Measurements from ENCODE around the gene IL1RN. TPM values are rescaled to one million over a fixed set of nuclear protein-coding genes. Genes with fewer than 3 reads are reported as not detected.

IL1RN gene
- total and polyA plus RNA-seq, 2 of the 8 experiments (the other 6 are each of a cell fraction or from before 2014, with no cell fraction given): not detected

DNA sequence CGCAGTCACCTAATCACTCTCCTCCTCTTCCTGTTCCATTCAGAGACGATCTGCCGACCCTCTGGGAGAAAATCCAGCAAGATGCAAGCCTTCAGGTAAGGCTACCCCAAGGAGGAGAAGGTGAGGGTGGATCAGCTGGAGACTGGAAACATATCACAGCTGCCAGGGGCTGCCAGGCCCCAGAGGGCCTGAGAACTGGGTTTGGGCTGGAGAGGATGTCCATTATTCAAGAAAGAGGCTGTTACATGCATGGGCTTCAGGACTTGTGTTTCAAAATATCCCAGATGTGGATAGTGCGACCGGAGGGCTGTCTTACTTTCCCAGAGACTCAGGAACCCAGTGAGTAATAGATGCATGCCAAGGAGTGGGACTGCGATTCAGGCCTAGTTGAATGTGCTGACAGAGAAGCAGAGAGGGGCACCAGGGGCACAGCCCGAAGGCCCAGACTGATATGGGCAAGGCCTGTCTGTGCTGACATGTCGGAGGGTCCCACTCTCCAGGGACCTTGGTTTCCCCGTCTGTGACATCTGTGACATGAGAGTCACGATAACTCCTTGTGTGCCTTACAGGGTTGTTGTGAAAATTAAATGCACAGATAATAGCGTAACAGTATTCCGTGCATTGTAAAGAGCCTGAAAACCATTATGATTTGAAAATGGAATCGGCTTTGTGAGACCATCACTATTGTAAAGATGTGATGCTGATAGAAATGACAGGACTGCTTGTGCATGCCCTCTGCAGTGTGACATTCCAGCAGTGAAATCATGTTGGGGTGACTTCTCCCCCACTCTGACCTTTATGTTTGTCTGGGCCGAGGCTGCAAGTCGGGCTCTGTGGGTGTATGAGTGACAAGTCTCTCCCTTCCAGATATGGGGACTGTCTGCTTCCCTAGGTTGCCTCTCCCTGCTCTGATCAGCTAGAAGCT, 510 bp downstream of the IL1RN start (continued):
- TF ChIP-seq SUZ12 (IDR thresholded peaks at IDR 0.05; ENCODE audit: low read length) (no peak), KDM5A (IDR thresholded peaks at IDR 0.05; ENCODE audit: low read length) (no peak), CEBPB (IDR thresholded peaks at IDR 0.05; ENCODE audit: low read depth, low read length) (no peak), BACH1 (IDR thresholded peaks at IDR 0.05; ENCODE audit: low read length) (no peak), JUN (IDR thresholded peaks at IDR 0.05; ENCODE audit: low read depth, low read length) (no peak), RNF2 (IDR thresholded peaks at IDR 0.05; ENCODE audit: borderline replicate concordance, low read depth, low read length, missing control alignments, poor library complexity, severe bottlenecking) (no peak), RXRA (IDR thresholded peaks at IDR 0.05; ENCODE audit: insufficient read depth, low read depth, low read length) (no peak)
- TF ChIP-seq, protein P1, sequence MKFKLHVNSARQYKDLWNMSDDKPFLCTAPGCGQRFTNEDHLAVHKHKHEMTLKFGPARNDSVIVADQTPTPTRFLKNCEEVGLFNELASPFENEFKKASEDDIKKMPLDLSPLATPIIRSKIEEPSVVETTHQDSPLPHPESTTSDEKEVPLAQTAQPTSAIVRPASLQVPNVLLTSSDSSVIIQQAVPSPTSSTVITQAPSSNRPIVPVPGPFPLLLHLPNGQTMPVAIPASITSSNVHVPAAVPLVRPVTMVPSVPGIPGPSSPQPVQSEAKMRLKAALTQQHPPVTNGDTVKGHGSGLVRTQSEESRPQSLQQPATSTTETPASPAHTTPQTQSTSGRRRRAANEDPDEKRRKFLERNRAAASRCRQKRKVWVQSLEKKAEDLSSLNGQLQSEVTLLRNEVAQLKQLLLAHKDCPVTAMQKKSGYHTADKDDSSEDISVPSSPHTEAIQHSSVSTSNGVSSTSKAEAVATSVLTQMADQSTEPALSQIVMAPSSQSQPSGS (IDR thresholded peaks at IDR 0.05; ENCODE audit: low read length): no peak

Data from H1 (cell line).